HepG2 (cell line): Measurements from ENCODE around the gene HSD11B2. TPM values are rescaled to one million over a fixed set of nuclear protein-coding genes. Genes with fewer than 3 reads are reported as not detected.

Experiments
- ARNTL ChIP-seq: sonication (generic); formaldehyde crosslinking; IDR thresholded peaks from 2 replicates; pipeline ENCODE4 v1.4.0; 2020; ENCODE audit warnings: mild to moderate bottlenecking, missing genetic modification reagents
- FOXA1 ChIP-seq, 2 experiments: fragments of 450-650 bp in 1 of 2; sonication (generic) in 1 of 2; formaldehyde crosslinking in 1 of 2; IDR thresholded peaks; 2 replicates each; pipeline versions ENCODE4 v1.4.0 to v1.6.1; 2016 to 2020; ENCODE audit warnings: missing genetic modification reagents in 1 of 2
- FOXC1 ChIP-seq: sonication (generic); formaldehyde crosslinking; IDR thresholded peaks from 2 replicates; pipeline ENCODE4 v1.8.0; 2022; ENCODE audit warnings: mild to moderate bottlenecking, missing genetic modification reagents, borderline replicate concordance
- HHEX ChIP-seq: IDR thresholded peaks from 2 replicates; pipeline ENCODE4 v1.6.1; 2016; ENCODE audit warnings: control low read depth
- IKZF4 ChIP-seq: sonication (generic); formaldehyde crosslinking; IDR thresholded peaks from 2 replicates; pipeline ENCODE4 v1.5.1; 2020; ENCODE audit warnings: borderline replicate concordance, mild to moderate bottlenecking, low read depth, missing genetic modification reagents; ENCODE audit errors: not compliant biosample characterization
- IRF2 ChIP-seq: IDR thresholded peaks from 2 replicates; pipeline ENCODE4 v1.6.1; 2018; ENCODE audit warnings: missing genetic modification reagents, missing compliant biosample characterization
- MAZ ChIP-seq, 2 experiments: sonication (generic) in 1 of 2; formaldehyde crosslinking in 1 of 2; IDR thresholded peaks; 2 replicates each; pipeline versions ENCODE4 v1.5.0 to v1.6.1; 2012 to 2020; ENCODE audit warnings: low read depth in 2 of 2, mild to moderate bottlenecking in 2 of 2, borderline replicate concordance in 1 of 2, improper control_type of control experiment in 1 of 2, low read length in 1 of 2, missing genetic modification reagents in 1 of 2, moderate library complexity in 1 of 2
- MLLT10 ChIP-seq: sonication (generic); formaldehyde crosslinking; IDR thresholded peaks from 2 replicates; pipeline ENCODE4 v1.4.0; 2020; ENCODE audit warnings: missing genetic modification reagents
- RBFOX2 ChIP-seq: fragments of 200-400 bp; formaldehyde crosslinking; IDR thresholded peaks from 2 replicates; pipeline ENCODE4 v1.6.1; 2017; ENCODE audit warnings: low read depth, mild to moderate bottlenecking, low read length
- RBM22 ChIP-seq: fragments of 200-400 bp; formaldehyde crosslinking; optimal IDR thresholded peaks from 2 replicates; pipeline ENCODE3; 2017; ENCODE audit warnings: mild to moderate bottlenecking, low read length, moderate library complexity
- RXRB ChIP-seq: IDR thresholded peaks from 2 replicates; pipeline ENCODE4 v1.6.1; 2016; ENCODE audit warnings: borderline replicate concordance, missing genetic modification reagents, missing compliant biosample characterization
- ZKSCAN8 ChIP-seq: IDR thresholded peaks from 2 replicates; pipeline ENCODE4 v1.6.1; 2016; ENCODE audit warnings: borderline replicate concordance, missing genetic modification reagents, missing compliant biosample characterization
- ZNF12 ChIP-seq: sonication (generic); formaldehyde crosslinking; IDR thresholded peaks from 2 replicates; pipeline ENCODE4 v1.5.0; 2020; ENCODE audit warnings: missing genetic modification reagents
- ZNF431 ChIP-seq: sonication (generic); formaldehyde crosslinking; IDR thresholded peaks from 2 replicates; pipeline ENCODE4 v1.9.0; 2022; ENCODE audit warnings: missing genetic modification reagents, low read depth, mild to moderate bottlenecking, borderline replicate concordance
- ZNF468 ChIP-seq: sonication (generic); formaldehyde crosslinking; IDR thresholded peaks from 2 replicates; pipeline ENCODE4 v1.8.0; 2022; ENCODE audit warnings: mild to moderate bottlenecking, moderate library complexity, missing genetic modification reagents
- ZNF501 ChIP-seq: sonication (generic); formaldehyde crosslinking; IDR thresholded peaks from 2 replicates; pipeline ENCODE4 v1.5.1; 2020; ENCODE audit warnings: mild to moderate bottlenecking, moderate library complexity, missing genetic modification reagents
- ZNF558 ChIP-seq: sonication (generic); formaldehyde crosslinking; IDR thresholded peaks from 2 replicates; pipeline ENCODE4 v1.9.0; 2022; ENCODE audit warnings: mild to moderate bottlenecking, missing genetic modification reagents, borderline replicate concordance
- polyA plus RNA-seq, 8 experiments: library from polyadenylated mRNA; depleted of rRNA in 3 of 8; stranded (reverse) in 7 of 8; unstranded in 1 of 8; fragments of >200 nt; fragmentation: Illumina TruSeq in 4 of 8; extraction: Trizol in 4 of 8; gene quantifications; 2 replicates each; pipeline versions ENCODE4 v1.2.1 to v1.2.3, GENCODE V29; 2011 to 2016; ENCODE audit warnings: low read depth in 4 of 8, missing spikeins in 1 of 8, mixed read lengths in 1 of 8; ENCODE audit not compliant: insufficient read depth in 1 of 8
- total RNA-seq, 5 experiments: library from RNA; depleted of rRNA; stranded (reverse); fragments of >200 nt; fragmentation: Illumina TruSeq; extraction: Trizol; gene quantifications; 2 replicates each; pipeline ENCODE4 v1.2.3, GENCODE V29; 2016; ENCODE audit warnings: low read depth in 1 of 5
- TF ChIP-seq, protein P1 (sequence below): sonication (generic); formaldehyde crosslinking; IDR thresholded peaks from 2 replicates; pipeline ENCODE4 v1.5.0; 2020; ENCODE audit warnings: mild to moderate bottlenecking, missing genetic modification reagents, borderline replicate concordance
- TF ChIP-seq, protein P2 (sequence below): sonication (generic); formaldehyde crosslinking; conservative IDR thresholded peaks from 2 replicates; pipeline ENCODE4 v1.4.0; 2020; ENCODE audit warnings: missing genetic modification reagents
- TF ChIP-seq, protein P3 (sequence below): sonication (generic); formaldehyde crosslinking; IDR thresholded peaks from 2 replicates; pipeline ENCODE4 v1.4.0; 2020; ENCODE audit warnings: missing genetic modification reagents, mild to moderate bottlenecking, borderline replicate concordance

HSD11B2 gene
- total and polyA plus RNA-seq, 2 of the 13 experiments (the other 11 are each of a cell fraction or from before 2014, with no cell fraction given), result 8.9 to 13.6 TPM

DNA sequence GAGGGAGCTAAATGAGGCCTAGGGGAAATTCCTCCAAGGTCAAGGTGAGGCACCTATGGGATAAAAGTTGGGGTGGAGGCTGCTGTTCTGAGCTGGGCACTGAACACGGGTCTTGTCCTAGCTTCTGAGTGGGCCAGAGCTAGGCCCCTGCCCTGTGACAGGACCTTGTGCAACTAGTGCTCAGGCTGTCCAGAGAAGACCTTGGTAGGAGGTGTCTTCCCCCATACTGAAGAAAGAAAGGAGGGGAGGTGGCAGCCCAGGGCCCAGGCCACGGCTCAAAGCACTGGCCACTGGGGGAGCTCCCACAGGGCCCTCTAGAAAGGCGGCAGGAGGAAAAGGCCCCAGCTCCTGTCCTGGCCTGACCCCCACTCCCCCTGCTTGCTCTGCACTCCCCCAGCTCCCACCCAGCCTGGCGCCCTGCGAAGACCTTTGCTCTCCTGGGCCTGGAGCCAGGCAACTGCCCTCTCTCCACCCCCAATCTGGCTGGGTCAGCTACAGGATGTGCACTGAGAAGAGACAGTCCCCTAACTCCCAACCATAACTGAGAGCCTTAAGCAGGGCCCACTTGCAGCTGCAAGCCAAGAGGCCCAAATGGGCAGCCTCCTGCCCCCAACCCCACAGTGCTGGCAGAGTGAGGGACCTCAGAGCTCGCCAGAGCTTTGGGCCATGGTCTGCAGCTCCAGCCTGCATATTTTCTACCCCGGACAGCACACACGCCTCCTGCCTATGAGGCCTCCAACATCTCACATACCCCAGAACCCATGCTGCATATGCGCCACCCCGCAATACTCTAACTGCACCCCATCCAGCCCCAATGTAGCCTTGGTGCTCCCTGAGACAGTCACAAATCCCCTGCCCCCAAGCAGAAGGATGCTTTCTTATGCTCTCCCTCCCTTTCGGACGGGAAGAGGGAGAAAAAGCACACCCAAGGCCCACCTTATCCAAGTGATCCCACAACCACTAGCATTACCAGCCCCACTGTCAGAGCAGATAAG is 15.3 kb downstream of the HSD11B2 start (continued):
- TF ChIP-seq MAZ (IDR thresholded peaks at IDR 0.05; ENCODE audit: borderline replicate concordance, low read depth, low read length) (peak; percentile 95), MAZ (CRISPR knock-in tag; IDR thresholded peaks at IDR 0.05; ENCODE audit: low read depth) (peak; percentile 81), ARNTL (CRISPR knock-in tag) (no peak; the same call in 1 of the 2 replicates), FOXC1 (0 out of 2 replicates have a peak, but pooled peaks have one; percentile 28), ZNF12 (CRISPR knock-in tag) (0 out of 2 replicates have a peak, but pooled peaks have one; percentile 21), ZNF501 (CRISPR knock-in tag) (peak; percentile 11; the same call in 1 of the 2 replicates), IRF2 (CRISPR knock-in tag) (no peak; the same call in 1 of the 2 replicates), ZNF431 (CRISPR knock-in tag) (0 out of 2 replicates have a peak, but pooled peaks have one; percentile 37), FOXA1 (IDR thresholded peaks at IDR 0.05) (no peak), FOXA1 (CRISPR knock-in tag; IDR thresholded peaks at IDR 0.05) (no peak), IKZF4 (CRISPR knock-in tag) (no peak), RBFOX2 (peak; percentile 63), ZNF558 (no peak), ZKSCAN8 (no peak), RBM22 (no peak), HHEX (CRISPR knock-in tag) (no peak), ZNF468 (CRISPR knock-in tag) (no peak), RXRB (CRISPR knock-in tag) (peak; percentile 99), MLLT10 (CRISPR knock-in tag) (no peak)
- TF ChIP-seq, protein P1, sequence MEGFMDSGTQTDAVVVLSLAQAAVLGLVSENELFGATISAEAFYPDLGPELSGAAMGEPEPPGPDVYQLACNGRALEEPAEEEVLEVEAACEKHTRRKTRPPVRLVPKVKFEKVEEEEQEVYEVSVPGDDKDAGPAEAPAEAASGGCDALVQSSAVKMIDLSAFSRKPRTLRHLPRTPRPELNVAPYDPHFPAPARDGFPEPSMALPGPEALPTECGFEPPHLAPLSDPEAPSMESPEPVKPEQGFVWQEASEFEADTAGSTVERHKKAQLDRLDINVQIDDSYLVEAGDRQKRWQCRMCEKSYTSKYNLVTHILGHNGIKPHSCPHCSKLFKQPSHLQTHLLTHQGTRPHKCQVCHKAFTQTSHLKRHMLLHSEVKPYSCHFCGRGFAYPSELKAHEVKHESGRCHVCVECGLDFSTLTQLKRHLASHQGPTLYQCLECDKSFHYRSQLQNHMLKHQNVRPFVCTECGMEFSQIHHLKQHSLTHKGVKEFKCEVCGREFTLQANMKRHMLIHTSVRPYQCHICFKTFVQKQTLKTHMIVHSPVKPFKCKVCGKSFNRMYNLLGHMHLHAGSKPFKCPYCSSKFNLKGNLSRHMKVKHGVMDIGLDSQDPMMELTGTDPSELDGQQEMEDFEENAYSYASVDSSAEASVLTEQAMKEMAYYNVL (CRISPR knock-in tag), result peak; percentile 87
- TF ChIP-seq, protein P2, sequence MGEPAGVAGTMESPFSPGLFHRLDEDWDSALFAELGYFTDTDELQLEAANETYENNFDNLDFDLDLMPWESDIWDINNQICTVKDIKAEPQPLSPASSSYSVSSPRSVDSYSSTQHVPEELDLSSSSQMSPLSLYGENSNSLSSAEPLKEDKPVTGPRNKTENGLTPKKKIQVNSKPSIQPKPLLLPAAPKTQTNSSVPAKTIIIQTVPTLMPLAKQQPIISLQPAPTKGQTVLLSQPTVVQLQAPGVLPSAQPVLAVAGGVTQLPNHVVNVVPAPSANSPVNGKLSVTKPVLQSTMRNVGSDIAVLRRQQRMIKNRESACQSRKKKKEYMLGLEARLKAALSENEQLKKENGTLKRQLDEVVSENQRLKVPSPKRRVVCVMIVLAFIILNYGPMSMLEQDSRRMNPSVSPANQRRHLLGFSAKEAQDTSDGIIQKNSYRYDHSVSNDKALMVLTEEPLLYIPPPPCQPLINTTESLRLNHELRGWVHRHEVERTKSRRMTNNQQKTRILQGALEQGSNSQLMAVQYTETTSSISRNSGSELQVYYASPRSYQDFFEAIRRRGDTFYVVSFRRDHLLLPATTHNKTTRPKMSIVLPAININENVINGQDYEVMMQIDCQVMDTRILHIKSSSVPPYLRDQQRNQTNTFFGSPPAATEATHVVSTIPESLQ, result no peak
- TF ChIP-seq, protein P3, sequence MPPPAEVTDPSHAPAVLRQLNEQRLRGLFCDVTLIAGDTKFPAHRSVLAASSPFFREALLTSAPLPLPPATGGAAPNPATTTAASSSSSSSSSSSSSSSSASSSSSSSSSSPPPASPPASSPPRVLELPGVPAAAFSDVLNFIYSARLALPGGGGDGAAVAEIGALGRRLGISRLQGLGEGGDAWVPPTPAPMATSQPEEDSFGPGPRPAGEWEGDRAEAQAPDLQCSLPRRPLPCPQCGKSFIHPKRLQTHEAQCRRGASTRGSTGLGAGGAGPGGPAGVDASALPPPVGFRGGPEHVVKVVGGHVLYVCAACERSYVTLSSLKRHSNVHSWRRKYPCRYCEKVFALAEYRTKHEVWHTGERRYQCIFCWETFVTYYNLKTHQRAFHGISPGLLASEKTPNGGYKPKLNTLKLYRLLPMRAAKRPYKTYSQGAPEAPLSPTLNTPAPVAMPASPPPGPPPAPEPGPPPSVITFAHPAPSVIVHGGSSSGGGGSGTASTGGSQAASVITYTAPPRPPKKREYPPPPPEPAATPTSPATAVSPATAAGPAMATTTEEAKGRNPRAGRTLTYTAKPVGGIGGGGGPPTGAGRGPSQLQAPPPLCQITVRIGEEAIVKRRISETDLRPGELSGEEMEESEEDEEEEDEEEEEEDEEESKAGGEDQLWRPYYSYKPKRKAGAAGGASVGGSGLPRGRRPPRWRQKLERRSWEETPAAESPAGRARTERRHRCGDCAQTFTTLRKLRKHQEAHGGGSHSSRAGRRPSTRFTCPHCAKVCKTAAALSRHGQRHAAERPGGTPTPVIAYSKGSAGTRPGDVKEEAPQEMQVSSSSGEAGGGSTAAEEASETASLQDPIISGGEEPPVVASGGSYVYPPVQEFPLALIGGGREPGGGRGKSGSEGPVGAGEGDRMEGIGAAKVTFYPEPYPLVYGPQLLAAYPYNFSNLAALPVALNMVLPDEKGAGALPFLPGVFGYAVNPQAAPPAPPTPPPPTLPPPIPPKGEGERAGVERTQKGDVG, result peak; percentile 1; the same call in 1 of the 2 replicates
